ENCODE measurements around the gene PDXK. TPM values are rescaled to one million over a fixed set of nuclear protein-coding genes. Genes with fewer than 3 reads are reported as not detected.

PDXK gene
- total RNA-seq, 1 donor from 2014 or later: 35.7 TPM

GRCh38 chr21:43783098-43783700 lies 64.3 kb downstream of the PDXK start:
- no peak for DNase-seq

GRCh38 chr21:43785134-43785533 lies 66.2 kb downstream of the PDXK start:
- no peak for DNase-seq

- no peak for DNase-seq
These were observed 67.4 kb downstream of the PDXK start for GRCh38 chr21:43786300-43786806.

GRCh38 chr21:43786807-43787440 lies 68.0 kb downstream of the PDXK start:
- no peak for DNase-seq

GRCh38 chr21:43789276-43790009 lies 70.5 kb downstream of the PDXK start, which contains the start of gene RRP1:
RRP1 (plus strand) TSS chr21:43789577; CDS start chr21:43789630, 53 bp downstream.
- DNase-seq: peak; percentile 97

- no peak for DNase-seq
These were observed 71.1 kb downstream of the PDXK start for GRCh38 chr21:43790010-43790524.

GRCh38 chr21:43792406-43792805 lies 73.5 kb downstream of the PDXK start:
- DNase-seq: no peak

GRCh38 chr21:43793243-43793642 lies 74.3 kb downstream of the PDXK start:
- no peak for DNase-seq

GRCh38 chr21:43794311-43794710 lies 75.4 kb downstream of the PDXK start:
- DNase-seq: no peak

GRCh38 chr21:43794857-43795256 lies 75.9 kb downstream of the PDXK start:
- no peak for DNase-seq

GRCh38 chr21:43797415-43797814 lies 78.5 kb downstream of the PDXK start:
- no peak for DNase-seq

GRCh38 chr21:43797925-43798715 lies 79.2 kb downstream of the PDXK start:
- no peak for DNase-seq

GRCh38 chr21:43799301-43799840 lies 80.4 kb downstream of the PDXK start:
- DNase-seq: no peak

- no peak for DNase-seq
These were observed 81.2 kb downstream of the PDXK start for GRCh38 chr21:43800124-43800523.

- DNase-seq: no peak
These were observed 81.6 kb downstream of the PDXK start for GRCh38 chr21:43800566-43800965.

- no peak for DNase-seq
These were observed 82.3 kb downstream of the PDXK start for GRCh38 chr21:43801006-43801783.

GRCh38 chr21:43802713-43803313 lies 83.9 kb downstream of the PDXK start:
- DNase-seq: no peak

- no peak for DNase-seq
These were observed 84.8 kb downstream of the PDXK start for GRCh38 chr21:43803558-43804300.

GRCh38 chr21:43805275-43805800 lies 86.4 kb downstream of the PDXK start:
- DNase-seq: no peak
